GM21447 (cell line): Measurements from ENCODE around the gene PTS.

Experiments
- ATAC-seq: cut with Tn5 transposase; IDR thresholded peaks from one replicate; pipeline ENCODE4 v1.9.1; 2021; ENCODE audit not compliant: unreplicated experiment

PTS gene

DNA sequence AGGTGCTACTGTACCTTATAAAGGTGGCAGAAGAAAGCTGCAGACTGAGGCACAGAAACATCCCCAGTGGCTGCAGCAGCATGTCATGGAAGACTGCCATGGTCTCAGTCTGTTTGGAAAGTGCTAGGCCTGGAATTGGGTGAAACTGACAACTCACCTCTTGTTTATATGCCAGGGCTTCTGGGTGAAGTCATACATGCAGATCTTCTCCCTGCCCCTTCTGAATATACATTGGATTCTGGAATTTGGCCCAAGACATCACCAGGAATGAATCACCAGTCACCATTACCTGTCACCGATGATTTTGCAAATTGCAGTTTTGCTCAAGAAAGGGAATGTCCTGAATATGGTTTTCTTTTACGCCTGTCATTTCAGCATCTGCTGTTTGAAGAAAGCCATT, 34.3 kb downstream of the PTS start, which contains the start of gene PLET1:
Gene PLET1, minus strand, starts transcription at position 371 of the 400 bp plus-strand sequence. Its CDS starts 271 bp downstream, at position 100.
- ATAC-seq = no peak

GRCh38 chr11:112265659-112266409, 39.6 kb downstream of the PTS start:
- ATAC-seq = no peak

DNA sequence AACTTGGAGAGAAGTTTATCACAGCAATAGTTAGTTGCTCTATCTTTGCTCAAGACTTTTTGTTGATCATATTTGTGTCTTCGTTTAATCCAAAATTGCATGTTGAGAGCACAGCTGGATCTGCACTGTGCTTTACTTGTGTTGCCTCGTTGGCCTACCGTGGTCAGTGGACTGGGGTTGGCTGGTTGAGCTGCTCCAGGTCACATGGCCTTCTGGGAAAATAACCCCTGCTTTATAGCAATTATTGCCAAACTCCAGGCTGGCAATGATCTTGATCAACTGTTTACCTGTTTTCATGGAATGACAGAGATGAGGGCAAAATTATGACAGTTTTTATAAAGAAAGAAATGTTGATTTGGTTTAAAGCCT, 40.2 kb downstream of the PTS start:
- ATAC-seq = no peak

DNA sequence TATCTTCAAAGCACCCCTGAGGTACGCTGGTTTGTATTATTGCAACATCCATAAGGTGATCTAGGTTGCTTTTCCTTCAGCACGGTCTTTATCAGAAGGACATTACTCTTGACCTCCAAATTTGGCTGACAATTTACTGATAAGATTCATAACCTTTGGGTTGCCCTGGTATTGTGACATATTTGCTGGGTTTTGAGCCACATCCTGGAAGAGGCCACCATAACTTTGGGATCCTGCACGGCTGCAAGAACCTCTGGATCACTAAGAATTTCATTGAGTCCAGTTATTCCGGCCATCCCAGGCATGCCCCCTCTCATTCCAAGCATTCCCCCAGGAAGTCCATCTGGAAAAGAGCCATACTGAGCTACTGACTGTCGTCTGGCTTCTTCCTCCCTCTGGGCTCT, 41.0 kb downstream of the PTS start:
- ATAC-seq = no peak

DNA sequence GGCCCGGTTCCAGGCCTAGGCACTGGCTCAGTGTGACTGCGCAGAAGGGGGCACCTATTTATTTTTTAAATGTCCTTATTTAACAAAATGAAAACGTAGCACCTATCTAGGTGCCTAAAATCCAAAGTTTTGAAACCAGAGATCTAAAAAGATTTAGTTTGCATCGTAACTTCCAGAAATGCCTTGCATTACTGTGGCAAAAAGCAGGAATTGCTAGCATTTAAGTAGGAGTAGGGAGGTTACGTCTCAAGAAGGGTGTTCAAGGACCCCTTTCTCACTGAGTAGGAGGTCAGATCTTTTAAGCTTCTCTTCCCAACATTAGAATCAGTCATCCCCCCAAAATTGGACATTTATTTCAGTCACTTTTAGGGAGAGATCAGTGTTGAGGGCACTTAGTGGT, 42.2 kb downstream of the PTS start:
- ATAC-seq = no peak

GRCh38 chr11:112269139-112269538, 42.9 kb downstream of the PTS start:
- no peak for ATAC-seq

GRCh38 chr11:112270551-112271180, 44.4 kb downstream of the PTS start:
- ATAC-seq = no peak

DNA sequence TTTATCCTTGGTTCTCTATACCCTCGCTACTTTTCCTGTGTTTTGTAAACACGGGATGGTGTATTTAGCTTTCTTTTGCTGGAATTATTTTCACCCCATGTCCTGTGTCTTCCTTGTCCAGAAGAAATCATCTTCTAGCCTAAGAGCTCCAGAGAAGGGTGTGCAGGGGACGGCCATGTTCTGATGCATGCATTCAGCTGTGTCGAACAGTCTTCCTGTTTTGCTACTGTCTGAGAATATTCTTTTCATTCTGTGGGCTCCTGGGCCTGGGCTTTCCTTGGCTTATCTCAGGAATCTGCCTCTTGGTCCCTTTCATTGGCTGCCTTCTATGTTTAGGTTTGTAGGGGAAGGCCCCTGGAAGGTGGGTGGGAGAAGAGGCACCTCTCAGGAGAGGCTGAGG, 45.0 kb downstream of the PTS start:
- ATAC-seq = no peak

- no peak for ATAC-seq
Measured at GRCh38 chr11:112273066-112273465, 46.8 kb downstream of the PTS start.

DNA sequence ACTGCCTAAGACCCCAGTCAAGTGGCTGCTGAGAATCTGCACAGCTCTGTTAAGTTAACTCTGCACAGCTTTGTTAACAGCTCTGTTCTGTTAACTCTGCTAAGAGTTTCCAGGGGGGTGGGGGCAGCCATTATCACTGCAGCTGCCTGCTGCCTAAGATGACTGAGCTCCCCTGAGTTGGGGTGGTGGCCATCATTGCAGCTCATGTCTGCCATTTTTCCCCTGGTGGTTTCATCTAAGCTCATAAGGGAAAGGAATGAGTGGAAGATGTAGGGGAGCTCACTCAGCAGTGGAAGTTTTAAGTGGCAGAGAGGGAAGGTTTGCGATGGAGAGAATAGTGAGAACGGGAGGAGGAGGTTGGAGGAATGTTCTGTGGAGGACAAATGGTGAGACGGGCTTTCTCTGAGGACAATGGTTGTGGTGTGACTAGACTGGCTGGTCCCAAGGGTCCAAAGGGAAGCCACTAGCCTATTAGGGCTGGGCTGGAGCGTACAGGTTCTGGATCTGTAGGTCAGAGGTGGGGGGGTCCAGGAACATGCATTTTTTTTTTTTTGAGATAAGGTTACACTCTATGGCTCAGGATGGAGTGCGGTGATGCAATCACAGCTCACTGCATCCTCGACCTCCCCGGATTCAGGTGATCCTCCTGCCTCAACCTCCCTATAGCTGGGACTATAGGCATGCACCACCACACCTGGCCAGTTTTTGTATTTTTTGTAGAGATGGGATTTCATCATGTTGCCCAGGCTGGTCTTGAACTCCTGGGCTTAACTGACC, 48.0 kb downstream of the PTS start:
- ATAC-seq = no peak

GRCh38 chr11:112277029-112277428, 50.8 kb downstream of the PTS start:
- no peak for ATAC-seq

GRCh38 chr11:112277941-112278340, 51.7 kb downstream of the PTS start:
- no peak for ATAC-seq

DNA sequence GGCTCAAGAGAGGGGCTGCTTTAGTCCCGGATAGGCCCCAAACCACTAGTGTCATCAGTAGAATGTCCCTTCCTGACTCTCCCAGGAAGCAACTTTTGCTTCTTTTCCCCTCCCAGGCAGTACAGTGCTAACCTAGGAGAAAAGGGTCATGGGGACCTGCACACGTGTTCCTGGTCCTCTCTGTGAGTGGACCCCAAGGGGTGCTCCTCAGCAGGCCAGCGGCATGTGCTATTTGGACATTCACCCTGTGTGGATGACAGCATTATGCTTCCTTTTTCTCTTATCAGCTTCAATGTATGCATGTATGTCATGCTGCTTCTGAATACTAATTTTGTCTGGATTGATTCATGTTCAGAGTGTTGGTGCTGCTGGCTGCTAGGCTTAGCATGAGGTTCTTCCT, 52.6 kb downstream of the PTS start:
- no peak for ATAC-seq

GRCh38 chr11:112279901-112280267, 53.7 kb downstream of the PTS start:
- ATAC-seq = peak; percentile 62

DNA sequence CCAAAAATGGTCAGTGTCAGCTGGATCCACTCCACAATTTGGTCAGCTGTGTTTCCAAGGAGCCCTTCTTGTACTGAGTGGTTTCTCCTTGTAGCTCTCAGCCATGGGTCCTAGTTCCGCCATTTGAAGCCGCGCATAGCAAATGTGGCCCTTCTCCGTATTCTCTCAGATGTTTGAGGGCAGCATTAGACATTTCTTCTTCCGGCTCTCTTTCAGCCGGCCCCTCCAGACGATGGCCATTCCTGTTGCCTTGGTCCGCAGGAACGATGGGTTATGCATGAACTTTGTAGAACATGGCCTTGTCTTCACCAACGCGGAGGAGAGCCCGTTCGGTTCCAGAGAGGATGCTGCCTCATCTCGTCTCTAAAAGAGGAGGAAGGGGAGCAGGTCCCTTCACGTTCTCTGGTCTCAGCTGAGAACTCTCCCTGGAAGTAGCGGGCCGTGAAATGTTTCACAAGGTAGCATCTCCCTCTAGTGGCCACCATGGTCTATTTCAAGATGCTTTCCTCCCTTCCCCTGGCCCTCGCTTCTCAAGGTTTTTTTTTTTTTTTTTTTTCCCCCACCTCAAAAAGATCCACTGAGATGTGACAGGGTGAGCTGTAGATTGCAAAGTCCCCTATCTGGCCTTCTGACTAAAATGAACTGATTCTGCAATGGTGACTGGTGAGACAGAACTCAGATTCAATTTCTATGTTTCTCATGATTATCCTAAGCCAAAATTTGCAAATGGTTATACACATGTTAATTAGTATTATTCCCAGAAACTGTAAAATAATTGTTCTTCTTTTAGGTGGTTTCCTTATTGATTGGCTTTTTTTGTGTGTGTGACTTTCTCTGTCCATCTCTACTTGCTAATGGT, 54.3 kb downstream of the PTS start:
- ATAC-seq = peak; percentile 69

DNA sequence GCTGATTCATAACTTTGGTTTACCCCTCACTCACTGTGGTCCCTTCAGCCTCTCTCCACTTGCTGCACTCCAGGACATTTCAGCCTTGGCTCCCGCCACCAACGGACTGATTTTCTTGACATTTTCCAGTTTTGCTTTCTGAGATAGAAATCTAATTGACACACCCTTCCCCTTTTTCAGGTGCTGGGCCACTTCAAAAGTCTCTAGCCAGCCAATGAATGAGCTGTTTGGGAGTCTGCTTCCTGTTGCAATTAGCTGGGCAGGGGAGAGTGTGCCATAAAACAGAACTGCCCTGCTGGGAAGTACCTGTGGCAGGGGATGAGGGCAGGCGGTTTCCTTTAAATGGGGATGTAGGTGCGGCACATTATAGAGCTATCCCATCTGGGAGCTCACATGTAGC, 55.5 kb downstream of the PTS start:
- no peak for ATAC-seq
